ENCODE measurements around the gene BMP7.

The BMP7 gene

GRCh38 chr20:57216669-57217068 is 49.8 kb downstream of the BMP7 start:
- TF ChIP-seq CTCF (IDR thresholded peaks at IDR 0.05; ENCODE audit: insufficient read depth, low read depth, low read length, missing control alignments): no peak
- H3K4me3 ChIP-seq (ENCODE audit: low read length): no peak overlapping the region
- no peak for DNase-seq (ENCODE audit: low read depth)

GRCh38 chr20:57215826-57216471 is 50.5 kb downstream of the BMP7 start:
- DNase-seq (ENCODE audit: low read depth): no peak
- TF ChIP-seq CTCF (IDR thresholded peaks at IDR 0.05; ENCODE audit: insufficient read depth, low read depth, low read length, missing control alignments): no peak
- no peak overlapping the region for H3K4me3 ChIP-seq (ENCODE audit: low read length)

GRCh38 chr20:57215426-57215825 is 51.0 kb downstream of the BMP7 start:
- TF ChIP-seq CTCF (IDR thresholded peaks at IDR 0.05; ENCODE audit: insufficient read depth, low read depth, low read length, missing control alignments): no peak
- H3K4me3 ChIP-seq (ENCODE audit: low read length): no peak overlapping the region
- DNase-seq (ENCODE audit: low read depth): no peak

- DNase-seq (ENCODE audit: low read depth): no peak
- no peak overlapping the region for H3K4me3 ChIP-seq (ENCODE audit: low read length)
- no peak for TF ChIP-seq CTCF (IDR thresholded peaks at IDR 0.05; ENCODE audit: insufficient read depth, low read depth, low read length, missing control alignments)
Measured at GRCh38 chr20:57214948-57215347, 51.5 kb downstream of the BMP7 start.

- DNase-seq (ENCODE audit: low read depth): no peak
- no peak for TF ChIP-seq CTCF (IDR thresholded peaks at IDR 0.05; ENCODE audit: insufficient read depth, low read depth, low read length, missing control alignments)
- no peak overlapping the region for H3K4me3 ChIP-seq (ENCODE audit: low read length)
Measured at GRCh38 chr20:57214427-57214826, 52.0 kb downstream of the BMP7 start.

- DNase-seq (ENCODE audit: low read depth): no peak
- no peak overlapping the region for H3K4me3 ChIP-seq (ENCODE audit: low read length)
- TF ChIP-seq CTCF (IDR thresholded peaks at IDR 0.05; ENCODE audit: insufficient read depth, low read depth, low read length, missing control alignments): no peak
Measured at GRCh38 chr20:57213924-57214323, 52.5 kb downstream of the BMP7 start.

- TF ChIP-seq CTCF (IDR thresholded peaks at IDR 0.05; ENCODE audit: insufficient read depth, low read depth, low read length, missing control alignments): no peak
- no peak overlapping the region for H3K4me3 ChIP-seq (ENCODE audit: low read length)
- DNase-seq (ENCODE audit: low read depth): no peak
Measured at GRCh38 chr20:57213291-57213690, 53.1 kb downstream of the BMP7 start.
